ENCODE data around the gene ADNP.
"Not testable (repeated sequence)": the region's sequence is repeated elsewhere in the genome, so short reads cannot be mapped to it uniquely, and the experiment has no call there.

The ADNP gene

DNA sequence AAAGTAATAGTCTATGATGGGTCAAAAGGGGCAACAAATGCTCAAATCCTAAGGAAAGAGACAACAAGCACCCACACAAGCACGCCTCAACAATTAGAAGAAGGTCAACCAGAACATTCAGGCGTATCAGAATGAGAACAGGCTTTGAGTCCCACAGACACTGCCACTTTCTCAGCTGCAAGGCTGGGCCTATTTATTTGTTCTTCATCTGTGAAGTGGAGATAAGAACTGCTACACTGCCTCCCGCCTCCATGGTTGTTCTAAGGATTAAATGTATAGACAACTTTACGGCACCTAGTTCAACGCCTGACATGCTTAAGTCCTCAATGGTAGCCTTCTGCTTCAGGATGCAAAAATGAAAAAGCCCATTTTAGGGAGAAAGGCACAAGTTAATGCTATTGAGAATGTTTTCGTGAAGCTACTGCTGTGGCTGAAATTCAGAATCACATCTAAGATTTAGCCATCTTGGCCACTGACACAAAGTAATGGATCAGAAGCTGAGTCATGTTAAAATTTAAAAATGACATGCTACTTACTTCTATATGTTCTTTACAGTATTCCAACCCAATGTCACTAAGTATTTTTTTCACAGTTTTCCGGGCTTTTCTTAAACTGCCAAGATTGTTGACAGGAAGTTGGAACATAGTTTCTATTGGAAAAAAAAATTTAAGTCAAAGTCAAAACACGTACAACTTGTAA is 27.7 kb downstream of the ADNP start:
- DNase-seq (ENCODE audit: low read depth in 2 of 2): no peak

DNA sequence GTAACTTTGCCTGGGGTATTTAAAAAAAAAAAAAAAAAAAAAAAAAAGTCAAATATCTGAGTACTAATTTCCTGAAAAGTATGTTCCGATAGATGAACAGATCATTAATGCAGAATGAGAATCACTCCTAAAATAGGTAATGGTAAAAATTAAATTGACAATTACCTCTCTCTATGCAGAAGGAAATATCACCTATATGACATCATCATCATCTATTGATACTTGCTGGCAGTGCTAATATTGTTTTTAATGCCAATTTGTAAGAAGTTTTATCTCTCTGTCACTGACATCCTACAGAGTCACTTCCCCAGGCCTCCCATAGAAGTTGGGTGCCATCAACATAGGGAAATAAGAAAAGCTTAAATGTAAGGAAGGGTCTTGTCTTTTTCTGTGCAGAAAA is 29.9 kb downstream of the ADNP start:
- DNase-seq (ENCODE audit: low read depth in 2 of 2): no peak

DNA sequence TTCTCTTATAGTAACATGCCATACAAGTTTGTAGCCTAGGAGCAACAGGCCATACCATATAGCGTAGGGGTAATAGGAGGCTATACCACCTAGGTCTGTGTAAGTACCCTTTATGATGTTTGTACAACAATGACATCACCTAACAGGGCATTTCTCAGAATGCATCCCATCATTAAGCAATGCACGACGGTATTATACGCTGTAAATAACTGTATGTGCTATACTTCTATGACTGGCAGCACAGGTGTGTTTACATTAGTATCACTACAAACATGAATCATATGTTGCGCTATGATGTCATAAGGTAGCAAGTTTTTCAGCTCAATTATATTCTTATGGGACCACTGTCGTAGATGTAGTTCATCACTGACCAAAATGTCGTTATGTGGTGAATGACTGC is 31.0 kb downstream of the ADNP start:
- no peak for DNase-seq (ENCODE audit: low read depth in 2 of 2)

DNA sequence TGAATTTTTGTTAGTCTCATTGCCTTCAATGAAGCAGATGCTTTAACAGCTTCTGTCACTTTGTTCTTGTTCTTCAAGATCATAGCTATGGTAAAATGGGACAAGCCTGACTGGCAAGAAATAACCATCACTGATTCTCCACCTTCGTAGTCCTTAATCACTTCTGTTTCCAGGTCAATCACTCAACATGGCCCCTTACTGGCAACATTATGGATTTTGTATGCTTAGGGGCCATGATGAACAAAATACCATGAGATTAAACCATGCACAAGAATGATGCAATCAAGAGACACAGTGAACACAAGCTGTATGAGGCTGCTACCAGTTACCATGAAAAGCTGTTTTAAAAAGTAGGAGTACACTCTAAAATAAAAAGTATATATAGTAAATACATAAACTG is 32.8 kb downstream of the ADNP start:
- no peak for DNase-seq (ENCODE audit: low read depth in 2 of 2)

DNA sequence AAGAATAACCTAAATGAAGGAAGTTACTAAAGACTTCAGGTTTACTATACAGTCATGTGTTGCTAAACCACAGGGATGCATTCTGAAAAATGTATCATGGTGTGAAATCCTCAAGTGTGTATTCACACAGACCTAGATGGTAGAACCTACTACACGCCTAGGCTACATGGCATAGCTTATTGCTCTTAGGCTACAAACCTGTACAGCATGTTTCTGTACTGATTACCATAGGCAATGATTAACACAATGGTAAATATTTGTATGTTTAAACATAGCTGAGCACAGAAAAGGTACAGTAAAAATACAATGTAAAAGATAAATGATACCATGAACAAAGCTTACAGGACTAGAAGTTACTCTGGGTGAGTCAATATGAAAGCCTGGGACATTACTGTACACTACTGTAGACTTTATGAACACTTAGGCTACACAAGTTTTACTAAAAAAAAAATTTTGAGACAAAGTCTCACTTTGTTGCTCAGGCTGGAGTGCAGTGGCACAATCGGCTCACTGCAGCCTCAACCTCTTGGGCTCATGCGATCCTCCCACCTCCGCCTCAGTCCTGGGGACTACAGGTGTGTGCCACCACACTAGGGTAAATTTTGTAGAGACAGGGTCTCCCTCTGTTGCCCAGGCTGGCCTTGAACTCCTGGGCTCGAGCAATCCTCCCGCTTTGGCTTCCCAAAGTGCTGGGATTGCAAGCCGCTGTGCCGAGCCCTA is 36.0 kb downstream of the ADNP start:
- no peak for DNase-seq (ENCODE audit: low read depth in 2 of 2)

DNA sequence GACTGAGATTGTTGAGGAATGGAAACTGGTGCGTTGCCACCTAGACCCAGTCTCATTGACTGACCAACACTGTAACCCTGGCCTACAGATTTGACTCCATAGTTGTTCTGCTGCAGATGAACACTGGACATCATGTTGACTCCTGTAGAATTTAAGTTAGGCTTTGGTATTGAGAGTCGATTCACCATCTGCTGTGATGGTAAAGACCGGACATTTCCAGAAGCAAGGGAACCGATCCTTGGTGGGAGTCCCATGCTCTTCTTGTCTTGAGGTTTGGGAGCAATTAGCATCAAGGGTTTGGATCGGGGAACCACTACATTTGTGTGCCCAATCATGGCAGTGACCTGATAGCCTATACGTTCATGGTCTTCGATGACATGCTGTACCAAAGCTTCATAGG is 37.6 kb downstream of the ADNP start:
- DNase-seq (ENCODE audit: low read depth in 2 of 2): no peak

DNA sequence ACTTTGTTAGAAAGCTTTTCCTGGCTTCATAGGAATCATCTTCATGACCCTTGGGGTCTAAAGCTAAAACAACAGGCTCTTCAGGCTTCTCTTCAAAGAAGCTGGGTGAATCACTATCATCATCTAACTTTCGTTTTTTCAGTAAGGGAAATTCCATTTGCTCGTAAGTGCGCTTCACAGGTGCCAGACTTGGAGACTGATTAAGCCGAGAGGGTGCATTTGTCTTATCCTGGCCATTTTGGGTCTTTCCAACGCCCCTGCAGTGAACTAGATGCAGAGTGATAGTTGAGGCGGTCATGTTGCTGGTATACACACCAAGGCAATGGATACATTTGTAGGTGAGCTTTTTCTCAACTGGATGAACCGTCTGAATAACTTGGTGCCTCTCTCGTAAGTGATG is 38.8 kb downstream of the ADNP start:
- no peak for DNase-seq (ENCODE audit: low read depth in 2 of 2)

DNA sequence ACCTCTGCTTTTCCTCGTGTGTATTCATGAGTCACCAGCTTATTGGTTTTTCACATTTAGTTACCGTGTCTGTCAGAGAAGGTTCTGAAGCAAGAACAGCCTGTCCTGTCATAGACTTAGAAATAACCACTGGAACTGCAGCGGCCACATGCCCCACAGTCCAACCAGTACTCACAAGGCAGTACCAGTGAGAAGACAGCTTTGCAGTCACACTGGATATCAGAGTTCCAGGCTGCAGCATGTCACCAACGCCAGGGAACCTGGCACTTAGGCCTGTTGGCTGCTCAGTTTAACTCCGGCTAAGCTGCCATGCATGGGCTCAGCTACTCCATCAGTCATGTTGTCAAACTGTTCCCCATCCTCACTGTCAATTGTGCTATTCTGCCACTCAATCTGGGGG is 40.1 kb downstream of the ADNP start:
- no peak for DNase-seq (ENCODE audit: low read depth in 2 of 2)

DNA sequence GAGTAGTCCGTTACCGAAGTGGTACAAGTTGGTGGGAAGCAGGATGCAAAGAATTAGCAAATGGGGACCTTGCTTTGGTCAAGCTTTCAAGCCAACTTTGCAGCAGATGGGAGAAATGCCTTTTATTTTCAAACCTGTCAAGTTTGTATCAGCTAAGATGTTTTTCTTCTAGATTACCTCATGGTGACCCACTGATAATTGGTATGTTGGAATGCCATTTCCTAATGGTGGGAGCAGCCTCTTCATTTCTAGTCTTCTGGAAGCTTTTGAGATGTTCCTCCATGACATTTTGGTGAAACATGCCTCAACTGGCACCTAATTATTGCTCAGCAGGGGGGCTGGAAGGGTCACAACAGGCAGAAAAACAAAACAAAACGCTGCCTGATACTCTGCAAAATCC is 43.7 kb downstream of the ADNP start:
- DNase-seq (ENCODE audit: low read depth in 2 of 2): no peak

DNA sequence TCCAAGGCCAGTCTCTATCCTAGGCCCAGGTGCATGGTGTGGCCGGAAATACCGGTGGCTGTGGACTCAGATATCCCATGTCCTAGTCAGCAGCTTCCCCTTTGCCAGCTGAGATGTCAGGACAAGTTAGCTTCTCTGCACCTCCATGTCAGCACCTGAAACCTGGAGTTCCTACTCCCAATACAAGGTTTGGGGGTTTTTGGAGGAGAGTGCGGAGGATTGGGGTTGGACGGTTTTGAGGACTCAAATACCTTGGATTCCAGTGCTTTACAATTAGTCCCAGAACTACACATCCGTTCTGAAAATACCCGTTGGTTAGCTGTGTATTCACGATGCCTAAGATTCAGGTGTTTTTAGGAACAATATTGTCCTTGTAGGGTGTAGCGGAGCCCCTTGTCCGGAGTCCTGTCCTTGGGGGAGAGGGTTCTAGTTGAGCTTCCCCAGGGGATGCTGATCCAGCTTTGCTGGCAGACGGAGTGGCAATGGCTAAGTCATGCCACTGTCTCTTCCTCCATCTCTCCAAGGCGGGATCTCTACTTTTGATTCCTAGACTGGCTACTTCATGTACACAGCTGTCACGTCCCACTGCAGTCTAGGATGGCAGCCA is 45.0 kb downstream of the ADNP start:
- no peak for DNase-seq (ENCODE audit: low read depth in 2 of 2)

DNA sequence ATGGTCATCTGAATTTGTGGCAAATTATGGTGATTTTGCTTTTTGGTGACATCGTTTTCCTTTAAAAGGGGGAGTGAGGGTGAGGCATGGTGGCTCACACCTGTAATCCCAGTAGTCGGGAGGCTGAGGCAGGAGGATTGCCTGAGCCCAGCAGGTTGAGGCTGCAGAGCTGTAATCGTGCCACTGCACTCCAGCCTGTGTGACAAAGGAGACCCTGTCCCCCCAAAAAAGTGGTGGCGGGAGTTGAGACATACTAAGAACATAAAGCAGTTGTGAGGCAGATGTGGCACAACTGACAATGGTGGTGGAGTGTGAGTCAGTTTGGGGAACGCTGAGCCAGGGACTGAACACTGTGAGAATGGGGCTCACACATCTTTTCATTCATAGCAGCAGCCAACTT is 45.5 kb downstream of the ADNP start:
- DNase-seq (ENCODE audit: low read depth in 2 of 2): no peak

DNA sequence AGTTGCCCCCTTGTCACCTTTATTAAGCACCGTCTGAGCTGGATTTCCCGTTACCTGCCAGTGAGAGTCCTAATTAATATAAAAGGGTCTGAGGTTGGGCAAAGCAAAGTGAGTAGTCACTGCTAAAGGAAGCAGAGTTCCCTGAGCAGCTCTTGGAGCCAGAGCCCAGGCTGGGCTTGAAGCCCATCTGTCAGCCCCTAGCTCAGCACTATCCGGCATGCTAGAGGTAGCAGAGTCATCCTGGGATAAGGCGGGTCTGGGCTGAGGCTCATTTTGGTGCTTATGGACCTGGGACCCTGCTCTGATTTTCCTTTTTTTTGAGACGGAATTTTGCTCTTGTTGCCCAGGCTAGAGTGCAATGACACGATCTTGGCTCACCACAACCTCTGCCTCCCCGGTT is 46.2 kb downstream of the ADNP start:
- no peak for DNase-seq (ENCODE audit: low read depth in 2 of 2)

DNA sequence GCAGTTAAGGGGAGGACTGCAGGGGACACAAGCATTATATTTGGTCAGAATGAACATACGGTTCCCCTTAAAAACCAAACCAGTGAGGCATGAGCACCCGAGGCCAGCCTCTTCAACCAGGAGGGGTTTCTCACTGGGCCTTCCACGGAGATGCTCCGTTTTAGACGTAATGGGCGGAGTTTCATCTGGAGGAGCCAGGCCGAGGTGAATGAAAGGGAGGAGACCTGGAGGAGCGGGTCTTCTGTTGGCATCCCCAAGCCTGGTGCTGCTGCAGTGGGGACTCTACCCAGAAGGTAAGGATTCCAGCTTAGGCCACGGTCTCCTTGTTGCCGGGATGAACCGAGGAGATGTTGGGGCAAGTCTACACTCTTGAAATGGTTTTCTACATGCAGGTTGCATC is 47.4 kb downstream of the ADNP start:
- no peak for DNase-seq (ENCODE audit: low read depth in 2 of 2)

DNA sequence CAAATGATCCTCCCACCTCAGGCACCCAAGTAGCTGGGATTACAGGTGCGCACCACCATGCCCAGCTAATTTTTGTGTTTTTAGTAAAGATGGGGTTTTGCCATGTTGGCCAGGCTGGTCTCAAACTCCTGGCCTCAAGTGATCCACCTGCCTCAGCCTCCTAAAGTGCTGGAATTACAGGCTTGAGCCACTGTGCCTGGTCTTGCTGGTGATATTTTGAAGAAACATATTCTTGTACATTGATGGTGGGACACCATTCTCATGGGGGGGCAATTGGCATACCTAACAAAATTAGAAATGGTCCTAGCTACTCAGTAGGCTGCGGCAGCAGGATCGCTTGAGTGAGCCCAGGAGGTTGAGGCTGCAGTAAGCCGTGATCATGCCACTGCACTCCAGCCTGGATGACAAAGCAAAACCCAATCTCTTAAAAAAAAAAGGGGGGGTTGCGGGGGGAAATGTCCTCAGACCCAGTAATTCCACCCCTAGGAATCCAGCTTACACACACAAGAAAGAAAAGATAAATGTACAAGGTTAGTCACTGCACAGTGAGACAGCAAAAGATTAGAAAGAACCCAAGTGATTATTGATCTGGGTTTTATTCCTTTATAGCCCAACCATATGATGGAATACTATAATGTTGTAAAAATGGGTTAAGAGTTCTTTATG is 49.3 kb downstream of the ADNP start:
- not testable (repeated sequence) for DNase-seq (ENCODE audit: low read depth in 2 of 2)

DNA sequence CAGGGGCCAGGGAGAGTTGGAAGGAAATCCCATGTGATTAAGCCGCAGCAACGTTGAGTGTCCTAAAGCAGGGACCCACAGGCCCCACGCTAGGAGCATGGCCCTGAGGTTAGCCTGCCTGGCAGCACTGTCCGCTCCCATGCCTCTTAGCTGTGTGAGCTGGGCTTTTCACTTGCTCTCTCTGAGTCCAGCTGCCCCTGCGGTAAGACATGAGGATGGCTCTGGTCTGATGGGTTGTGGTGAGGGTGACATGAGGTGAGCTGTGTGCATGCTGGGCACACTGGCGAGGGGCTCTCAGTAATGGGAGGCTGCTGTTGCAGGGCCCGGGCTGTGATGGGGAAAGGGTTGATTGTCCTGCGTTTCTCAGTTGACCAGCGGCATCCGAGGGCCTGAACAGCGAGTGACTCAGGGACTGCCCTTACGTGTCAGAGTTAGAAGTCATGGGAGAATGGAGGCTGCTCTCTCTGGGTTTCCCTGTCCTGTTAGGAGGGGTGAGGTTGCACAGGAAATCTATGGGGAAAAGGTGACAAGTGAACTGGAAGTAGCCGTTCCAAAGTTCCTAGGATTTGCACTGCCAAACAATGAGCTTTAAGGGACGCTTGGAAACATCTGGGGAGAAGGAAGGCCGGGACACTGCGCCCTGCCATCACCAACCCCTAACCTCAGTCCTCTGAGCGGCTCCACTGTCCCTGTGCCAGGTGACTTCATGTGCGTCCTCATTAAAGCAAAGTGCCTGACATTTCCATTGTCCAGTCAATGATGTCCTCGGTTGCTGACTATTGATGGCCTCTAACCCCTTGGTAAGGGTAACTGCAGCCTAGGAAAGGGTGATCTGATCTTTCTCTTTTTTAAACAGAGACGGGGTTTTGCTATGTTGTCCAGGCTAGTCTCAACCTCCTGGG is 51.3 kb downstream of the ADNP start:
- DNase-seq (ENCODE audit: low read depth in 2 of 2): no peak

DNA sequence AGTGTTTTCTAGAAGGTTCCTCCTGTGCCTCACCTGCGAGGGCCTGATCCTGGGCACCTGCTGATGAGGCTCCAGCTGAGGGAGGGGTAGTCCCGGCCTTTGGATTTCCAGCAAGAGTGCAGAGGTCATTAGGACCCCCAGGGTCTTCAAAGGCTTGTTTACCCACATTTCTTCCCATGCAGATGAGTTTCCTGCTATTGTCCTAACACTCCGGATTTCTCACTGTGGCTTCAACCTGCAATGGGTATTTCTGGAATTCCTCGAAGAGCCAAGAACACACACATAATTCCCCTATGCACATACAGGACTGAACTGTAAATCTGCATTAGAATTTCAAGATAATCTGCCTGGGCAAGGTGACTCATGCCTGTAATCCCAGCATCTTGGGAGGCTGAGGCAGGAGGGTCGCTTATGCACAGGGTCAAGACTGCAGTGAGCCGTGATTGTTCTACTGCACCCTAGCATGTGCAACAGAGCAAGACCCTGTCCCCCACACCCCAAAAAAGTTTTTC is 53.9 kb downstream of the ADNP start:
- DNase-seq (ENCODE audit: low read depth in 2 of 2): no peak

DNA sequence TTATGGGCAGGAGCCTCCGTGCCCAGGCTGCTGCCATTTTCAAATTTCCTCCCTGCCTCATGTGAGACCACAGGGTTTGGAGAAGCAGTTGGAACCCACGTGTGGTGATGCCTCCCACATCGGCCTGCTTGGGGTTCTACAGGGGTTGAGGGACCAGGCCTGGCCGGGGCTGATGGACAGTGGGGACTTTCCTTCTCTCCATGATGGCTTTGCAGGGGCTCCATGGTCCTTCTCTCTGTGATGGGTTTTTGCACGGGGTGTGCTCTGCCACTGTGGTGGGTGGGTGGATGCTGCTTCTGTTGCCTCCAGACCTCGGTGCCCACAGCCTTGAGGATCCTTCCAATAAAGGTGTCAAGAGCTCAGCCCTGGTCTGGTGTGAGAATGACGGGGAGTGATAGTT is 54.4 kb downstream of the ADNP start:
- DNase-seq (ENCODE audit: low read depth in 2 of 2): no peak

DNA sequence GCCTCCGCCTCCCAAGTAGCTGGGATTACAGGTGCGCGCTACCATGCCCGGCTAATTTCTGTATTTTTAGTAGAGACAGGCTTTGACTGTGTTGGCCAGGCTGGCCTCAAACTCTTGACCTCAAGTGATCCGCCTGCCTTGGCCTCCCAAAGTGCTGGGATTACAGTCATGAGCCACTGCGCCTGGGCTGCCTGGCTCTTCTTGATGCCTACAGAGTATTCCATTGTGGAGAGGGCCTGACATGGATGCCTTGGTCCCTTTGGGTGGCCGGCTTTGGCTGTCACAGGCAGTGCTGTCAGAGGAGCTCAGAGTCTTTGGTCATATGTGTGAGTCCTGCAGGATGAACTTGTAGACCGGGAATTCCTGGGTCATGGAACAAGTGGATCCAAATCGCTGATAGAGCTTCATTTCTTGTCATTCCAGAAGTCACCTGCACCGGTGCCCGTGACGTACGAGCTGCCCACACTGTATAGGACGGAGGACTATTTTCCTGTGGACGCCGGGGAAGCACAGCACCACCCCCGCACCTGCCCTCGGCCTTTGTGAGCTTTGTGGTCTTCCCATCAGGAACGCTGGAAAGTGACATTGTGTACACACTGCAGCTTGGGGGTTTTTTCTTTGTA is 55.1 kb downstream of the ADNP start:
- DNase-seq (ENCODE audit: low read depth in 2 of 2): no peak

DNA sequence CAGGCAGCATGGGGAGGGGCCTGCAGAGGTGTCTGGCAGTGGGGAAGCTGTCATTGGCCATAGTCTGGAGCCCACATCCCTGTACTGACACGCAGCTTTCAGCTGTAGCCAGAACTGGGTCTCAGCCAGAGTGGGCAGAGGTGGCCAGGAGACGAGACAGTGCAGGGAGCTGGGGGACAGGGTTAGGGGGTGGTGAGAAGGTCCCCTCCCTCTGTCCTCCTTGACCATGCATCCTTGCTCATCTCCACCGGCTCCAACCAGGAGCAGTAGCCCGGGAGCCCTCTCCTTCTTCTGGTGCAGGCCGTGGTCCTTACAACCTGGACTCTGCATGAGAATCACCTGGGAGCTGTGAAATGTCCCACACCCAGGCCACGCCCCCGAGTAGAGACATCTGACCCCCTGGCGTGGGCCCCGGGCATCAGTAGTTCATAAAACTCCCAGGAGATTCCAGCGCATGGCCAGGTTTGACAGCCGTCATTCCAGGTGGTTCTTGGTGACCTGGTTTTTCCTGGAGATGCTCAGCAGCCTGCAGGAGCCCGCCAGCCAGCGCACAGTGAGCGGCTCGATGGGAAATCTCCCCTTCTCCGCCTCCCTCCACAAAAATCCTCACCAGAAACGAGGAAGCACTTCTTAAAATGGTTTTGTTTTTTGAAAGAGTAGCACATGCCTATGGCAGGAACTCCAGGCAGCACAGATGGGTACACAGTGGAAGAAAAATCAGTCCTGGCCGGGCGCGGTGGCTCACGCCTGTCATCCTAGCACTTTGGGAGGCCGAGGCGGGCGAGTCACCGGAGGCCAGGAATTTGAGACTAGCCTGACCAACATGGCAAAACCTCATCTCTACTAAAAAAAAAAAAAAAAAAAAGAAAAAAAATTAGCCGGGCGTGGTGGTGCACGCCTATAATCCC is 56.2 kb downstream of the ADNP start:
- DNase-seq (ENCODE audit: low read depth in 2 of 2): no peak

Measured in stimulated activated CD8-positive, alpha-beta memory T cell treated with anti-CD3 and anti-CD28 coated beads, Interleukin-15, amount 100 ng/mL, for 4 hours (primary cell).